Measurements from ENCODE around the gene GINS2. TPM values are rescaled to one million over a fixed set of nuclear protein-coding genes. Genes with fewer than 3 reads are reported as not detected.

The GINS2 gene
- total and polyA plus RNA-seq, 2 donors (not counting 1 experiment from before 2014, with no cell fraction given) = 1.8 to 5.5 TPM

- no peak for TF ChIP-seq EZH2 (IDR thresholded peaks at IDR 0.05; ENCODE audit: low read length, missing control alignments)
- no peak for TF ChIP-seq CTCF (conservative IDR thresholded peaks at IDR 0.05 in 1 of 2, IDR thresholded peaks at IDR 0.05 in 1 of 2; ENCODE audit: low read depth in 1 of 2, low read length in 2 of 2)
- Histone ChIP-seq H3K27me3 (ENCODE audit: control insufficient read depth, insufficient read depth, low read length) (no peaks in the 10 kb centered on the region), H3K9me3 (ENCODE audit: control insufficient read depth, insufficient read depth, low read depth, low read length) (no peaks in the 10 kb centered on the region), H4K20me1 (ENCODE audit: control insufficient read depth, extremely low read depth, insufficient read depth, low read length) (no peaks in the 10 kb centered on the region), H3K4me1 (ENCODE audit: control insufficient read depth, extremely low read depth, insufficient read depth, low read length) (no peaks in the 10 kb centered on the region), H3K9ac (ENCODE audit: insufficient read depth, low read length) (no peak overlapping the region), H3K36me3 (ENCODE audit: control insufficient read depth, insufficient read depth, low read length) (no peaks in the 10 kb centered on the region), H3K27ac (ENCODE audit: insufficient read depth, low read length) (no peak overlapping the region), H3K79me2 (ENCODE audit: control insufficient read depth, insufficient read depth, low read length) (no peaks in the 10 kb centered on the region), H2AFZ (ENCODE audit: low read length) (no peak overlapping the region), H3K4me3 (replicated peaks in 1 of 4; ENCODE audit: control extremely low read depth in 1 of 4, insufficient read depth in 1 of 4, low read depth in 3 of 4, low read length in 4 of 4) (no peak overlapping the region), H3K4me2 (ENCODE audit: extremely low read depth, insufficient read depth, low read length) (no peak overlapping the region)
- peak in 1 of 2 donors; percentile 49 for DNase-seq (ENCODE audit: low read depth in 2 of 2)
Observed at GRCh38 chr16:85641776-85642176, 47.0 kb downstream of the GINS2 start.

- Histone ChIP-seq H4K20me1 (ENCODE audit: control insufficient read depth, extremely low read depth, insufficient read depth, low read length) (no peaks in the 10 kb centered on the region), H3K79me2 (ENCODE audit: control insufficient read depth, insufficient read depth, low read length) (no peaks in the 10 kb centered on the region), H2AFZ (ENCODE audit: low read length) (no peak overlapping the region), H3K9ac (ENCODE audit: insufficient read depth, low read length) (no peak overlapping the region), H3K4me3 (replicated peaks in 1 of 4; ENCODE audit: control extremely low read depth in 1 of 4, insufficient read depth in 1 of 4, low read depth in 3 of 4, low read length in 4 of 4) (no peak overlapping the region), H3K27ac (ENCODE audit: insufficient read depth, low read length) (no peak overlapping the region), H3K9me3 (ENCODE audit: control insufficient read depth, insufficient read depth, low read depth, low read length) (no peaks in the 10 kb centered on the region), H3K27me3 (ENCODE audit: control insufficient read depth, insufficient read depth, low read length) (no peaks in the 10 kb centered on the region), H3K4me2 (ENCODE audit: extremely low read depth, insufficient read depth, low read length) (no peak overlapping the region), H3K4me1 (ENCODE audit: control insufficient read depth, extremely low read depth, insufficient read depth, low read length) (no peaks in the 10 kb centered on the region), H3K36me3 (ENCODE audit: control insufficient read depth, insufficient read depth, low read length) (no peaks in the 10 kb centered on the region)
- TF ChIP-seq EZH2 (IDR thresholded peaks at IDR 0.05; ENCODE audit: low read length, missing control alignments) (no peak), CTCF (conservative IDR thresholded peaks at IDR 0.05 in 1 of 2, IDR thresholded peaks at IDR 0.05 in 1 of 2; ENCODE audit: low read depth in 1 of 2, low read length in 2 of 2) (no peak)
- DNase-seq (ENCODE audit: low read depth in 2 of 2) = no peak
Observed at GRCh38 chr16:85641305-85641704, 47.4 kb downstream of the GINS2 start.

DNA sequence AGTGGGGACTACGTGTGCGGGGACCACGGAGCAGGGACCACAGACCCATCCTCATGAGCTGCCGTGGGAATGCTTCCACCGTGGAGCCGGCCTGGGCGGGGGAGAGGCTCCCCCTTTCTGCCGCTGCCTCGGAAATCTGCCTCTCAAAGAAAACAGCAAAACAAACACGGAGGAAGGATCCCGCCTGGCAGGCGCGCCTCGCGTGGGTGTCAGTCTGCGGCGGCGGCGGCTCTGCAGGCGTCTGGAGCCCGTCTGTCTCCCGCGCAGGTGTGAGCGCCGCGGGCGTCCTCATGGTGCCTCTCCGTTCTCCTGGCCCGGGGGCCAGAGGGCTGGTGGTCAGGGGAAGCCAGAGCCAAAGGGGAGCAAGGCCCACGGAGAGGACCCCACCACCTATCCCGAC is 48.2 kb downstream of the GINS2 start:
- H3K27ac ChIP-seq (ENCODE audit: insufficient read depth, low read length) = no peak overlapping the region
- no peaks in the 10 kb centered on the region for H3K79me2 ChIP-seq (ENCODE audit: control insufficient read depth, insufficient read depth, low read length)
- no peak for DNase-seq (ENCODE audit: low read depth in 2 of 2)
- H2AFZ ChIP-seq (ENCODE audit: low read length) = no peak overlapping the region
- no peak overlapping the region for H3K4me3 ChIP-seq (replicated peaks in 1 of 4; ENCODE audit: control extremely low read depth in 1 of 4, insufficient read depth in 1 of 4, low read depth in 3 of 4, low read length in 4 of 4)
- H3K4me2 ChIP-seq (ENCODE audit: extremely low read depth, insufficient read depth, low read length) = no peak overlapping the region
- H3K27me3 ChIP-seq (ENCODE audit: control insufficient read depth, insufficient read depth, low read length) = no peaks in the 10 kb centered on the region
- no peak overlapping the region for H3K9ac ChIP-seq (ENCODE audit: insufficient read depth, low read length)
- H3K36me3 ChIP-seq (ENCODE audit: control insufficient read depth, insufficient read depth, low read length) = no peaks in the 10 kb centered on the region
- H3K9me3 ChIP-seq (ENCODE audit: control insufficient read depth, insufficient read depth, low read depth, low read length) = no peaks in the 10 kb centered on the region
- TF ChIP-seq CTCF (conservative IDR thresholded peaks at IDR 0.05 in 1 of 2, IDR thresholded peaks at IDR 0.05 in 1 of 2; ENCODE audit: low read depth in 1 of 2, low read length in 2 of 2) = no peak
- no peak for TF ChIP-seq EZH2 (IDR thresholded peaks at IDR 0.05; ENCODE audit: low read length, missing control alignments)
- no peaks in the 10 kb centered on the region for H3K4me1 ChIP-seq (ENCODE audit: control insufficient read depth, extremely low read depth, insufficient read depth, low read length)
- no peaks in the 10 kb centered on the region for H4K20me1 ChIP-seq (ENCODE audit: control insufficient read depth, extremely low read depth, insufficient read depth, low read length)

Data from fibroblast of lung (primary cell).